HCT116 (cell line): Measurements from ENCODE around the gene HSD3B2. TPM values are rescaled to one million over a fixed set of nuclear protein-coding genes. Genes with fewer than 3 reads are reported as not detected.

Experiments
- ATAC-seq: fragments of 200-7000 bp; cut with Tn5 transposase; 2 replicates; pipeline ENCODE4 v1.9.1; 2020; ENCODE audit warnings: mild to moderate bottlenecking, moderate library complexity
- BruUV-seq: library from RNA; stranded (reverse); fragments of 400-500 nt; replicated peaks from 2 replicates; lab custom pipeline; 2021; lab: Mats Ljungman, UMichigan
- CTCF ChIA-PET: fragments of 300-600 bp; sonication (Branson Sonifier 250); formaldehyde crosslinking; loops from one replicate; lab custom pipeline; 2021; ENCODE audit warnings: antibody characterized with exemption; lab: Charles Lee
- POLR2A ChIA-PET: fragments of 300-600, 350-600 bp; sonication (Branson Sonifier 250); formaldehyde crosslinking; loops from one replicate; lab custom pipeline; 2021; ENCODE audit warnings: antibody characterized with exemption; lab: Charles Lee
- RAD21 ChIA-PET, 2 experiments: fragments of 300-600 bp; sonication (Branson Sonifier 250); formaldehyde crosslinking; loops; one replicate each; lab custom pipeline; 2023; ENCODE audit warnings: low total read pairs in 2 of 2; ENCODE audit not compliant: uncharacterized antibody in 2 of 2, unreplicated experiment in 2 of 2, low non-redundant PET in 1 of 2; lab: Charles Lee
- DNase-seq: peaks from one replicate; pipeline ENCODE4 v3.0.0-alpha.2; 2010; ENCODE audit warnings: low read depth, low spot score
- H2AFZ ChIP-seq: fragments of 200-600 bp; shearing (Covaris generic), sonication (generic); 2 replicates; pipeline ENCODE4 v1.6.1; 2017; ENCODE audit warnings: low read depth, mixed run types, mixed read lengths, antibody characterized with exemption, low read length; ENCODE audit not compliant: poor library complexity, severe bottlenecking
- H3K27ac ChIP-seq: 2 replicates; pipeline ENCODE4 v1.5.1; 2012; ENCODE audit warnings: low read depth, low read length
- H3K27me3 ChIP-seq: fragments of 200-600 bp; sonication (generic); 2 replicates; pipeline ENCODE4 v1.6.1; 2016; ENCODE audit warnings: mixed run types, low read length, mixed read lengths; ENCODE audit not compliant: insufficient read depth
- H3K36me3 ChIP-seq, 2 experiments: fragments of 200-500 bp in 1 of 2; fragments of 200-600 bp in 1 of 2; sonication (Bioruptor generic) in 1 of 2; sonication (generic) in 1 of 2; 2 replicates each; pipeline versions ENCODE4 v1.5.1 to v1.6.1; 2014 to 2016; ENCODE audit warnings: low read length in 2 of 2, inconsistent platforms in 1 of 2, mixed read lengths in 1 of 2, mixed run types in 1 of 2; ENCODE audit not compliant: insufficient read depth in 2 of 2, control insufficient read depth in 1 of 2
- H3K4me1 ChIP-seq, 2 experiments: fragments of 200-600 bp in 1 of 2; sonication (generic) in 1 of 2; 2 replicates each; pipeline versions ENCODE4 v1.5.1 to v1.6.1; 2012 to 2017; ENCODE audit warnings: low read length in 2 of 2, inconsistent platforms in 1 of 2, mild to moderate bottlenecking in 1 of 2, mixed read lengths in 1 of 2, mixed run types in 1 of 2, moderate library complexity in 1 of 2; ENCODE audit not compliant: insufficient read depth in 2 of 2, control insufficient read depth in 1 of 2
- H3K4me2 ChIP-seq: fragments of 200-600 bp; sonication (generic); 2 replicates; pipeline ENCODE4 v1.6.1; 2017; ENCODE audit warnings: mixed run types, low read length, mixed read lengths
- H3K4me3 ChIP-seq, 2 experiments: fragments of 200-600 bp in 1 of 2; sonication (generic) in 1 of 2; replicated peaks in 1 of 2; 2 replicates each; pipeline ENCODE4 v1.5.1; 2011 to 2016; ENCODE audit warnings: low read length in 2 of 2, control low read depth in 1 of 2, low read depth in 1 of 2, mild to moderate bottlenecking in 1 of 2, mixed read lengths in 1 of 2, mixed run types in 1 of 2
- H3K79me2 ChIP-seq: fragments of 200-600 bp; sonication (generic); 2 replicates; pipeline ENCODE4 v1.6.1; 2017; ENCODE audit warnings: mild to moderate bottlenecking, mixed run types, low read length, moderate library complexity, mixed read lengths; ENCODE audit not compliant: insufficient read depth
- H3K9ac ChIP-seq: fragments of 200-600 bp; sonication (generic); 2 replicates; pipeline ENCODE4 v1.6.1; 2016; ENCODE audit warnings: low read length, mixed read lengths
- H3K9me2 ChIP-seq: fragments of 200-600 bp; sonication (generic), shearing (Covaris generic); 2 replicates; pipeline ENCODE4 v1.6.1; 2017; ENCODE audit warnings: mixed run types, mild to moderate bottlenecking, moderate library complexity; ENCODE audit not compliant: insufficient read depth
- H3K9me3 ChIP-seq, 2 experiments: fragments of 200-500 bp in 1 of 2; fragments of 200-600 bp in 1 of 2; sonication (Bioruptor generic) in 1 of 2; sonication (generic) in 1 of 2; 2 replicates each; pipeline ENCODE4 v1.6.1; 2014 to 2017; ENCODE audit warnings: low read length in 2 of 2, mixed read lengths in 2 of 2, inconsistent platforms in 1 of 2, low read depth in 1 of 2, mild to moderate bottlenecking in 1 of 2, mixed run types in 1 of 2, moderate library complexity in 1 of 2; ENCODE audit not compliant: control insufficient read depth in 1 of 2, insufficient read depth in 1 of 2
- H4K20me1 ChIP-seq: fragments of 200-600 bp; sonication (generic), shearing (Covaris generic); 2 replicates; pipeline ENCODE4 v1.6.1; 2017; ENCODE audit warnings: mixed run types, mild to moderate bottlenecking, moderate library complexity; ENCODE audit not compliant: insufficient read depth
- CBX3 ChIP-seq: IDR thresholded peaks from 2 replicates; pipeline ENCODE4 v1.6.1; 2012; ENCODE audit warnings: low read depth
- CEBPB ChIP-seq: IDR thresholded peaks from 2 replicates; pipeline ENCODE4 v1.6.1; 2012; ENCODE audit warnings: low read depth
- EGR1 ChIP-seq: IDR thresholded peaks from 2 replicates; pipeline ENCODE4 v1.6.1; 2012; ENCODE audit warnings: low read depth
- EZH2 ChIP-seq: fragments of 200-600 bp; sonication (generic); IDR thresholded peaks from 2 replicates; pipeline ENCODE4 v1.6.1; 2017; ENCODE audit warnings: antibody characterized with exemption, mixed run types
- EZH2phosphoT487 ChIP-seq: fragments of 200-600 bp; IDR thresholded peaks from 2 replicates; pipeline ENCODE4 v1.6.1; 2018; ENCODE audit warnings: antibody characterized with exemption, borderline replicate concordance
- POLR2A ChIP-seq: IDR thresholded peaks from 2 replicates; pipeline ENCODE4 v1.7.0; 2011; ENCODE audit warnings: borderline replicate concordance; ENCODE audit not compliant: insufficient read depth, insufficient read length; ENCODE audit errors: extremely low read depth
- POLR2AphosphoS5 ChIP-seq: IDR thresholded peaks from 2 replicates; pipeline ENCODE4 v1.6.1; 2011; ENCODE audit warnings: mild to moderate bottlenecking, low read depth, low read length, moderate library complexity
- RAD21 ChIP-seq: IDR thresholded peaks from 2 replicates; pipeline ENCODE4 v1.6.1; 2012; ENCODE audit warnings: low read depth, mild to moderate bottlenecking
- SIN3A ChIP-seq: IDR thresholded peaks from 2 replicates; pipeline ENCODE4 v1.6.1; 2012; ENCODE audit warnings: low read depth
- intact Hi-C: fragments of 100-400 bp; cut with micrococcal nuclease; formaldehyde crosslinking; loops from 2 replicates; pipeline ENCODE4 v1.10.0; 2022
- total RNA-seq: library from RNA; stranded (reverse); gene quantifications from one replicate; pipeline ENCODE4 v1.2.1, GENCODE V29; 2021; ENCODE audit not compliant: unreplicated experiment
- TF ChIP-seq, protein P1 (sequence below): IDR thresholded peaks from 2 replicates; pipeline ENCODE4 v1.6.1; 2012
- TF ChIP-seq, protein P2 (sequence below), 3 experiments: fragments of 200-600 bp in 1 of 3; sonication (generic) in 1 of 3; IDR thresholded peaks in 2 of 3; conservative IDR thresholded peaks in 1 of 3; 2 replicates each; pipeline ENCODE4 v1.5.1; 2012 to 2017; ENCODE audit warnings: low read depth in 2 of 3, low read length in 2 of 3, antibody characterized with exemption in 1 of 3, borderline replicate concordance in 1 of 3, control low read depth in 1 of 3, mild to moderate bottlenecking in 1 of 3, mixed read lengths in 1 of 3, mixed run types in 1 of 3, moderate library complexity in 1 of 3; ENCODE audit not compliant: insufficient read depth in 1 of 3

The HSD3B2 gene
- total RNA-seq, 1 experiment from 2014 or later: 1.4 TPM

DNA sequence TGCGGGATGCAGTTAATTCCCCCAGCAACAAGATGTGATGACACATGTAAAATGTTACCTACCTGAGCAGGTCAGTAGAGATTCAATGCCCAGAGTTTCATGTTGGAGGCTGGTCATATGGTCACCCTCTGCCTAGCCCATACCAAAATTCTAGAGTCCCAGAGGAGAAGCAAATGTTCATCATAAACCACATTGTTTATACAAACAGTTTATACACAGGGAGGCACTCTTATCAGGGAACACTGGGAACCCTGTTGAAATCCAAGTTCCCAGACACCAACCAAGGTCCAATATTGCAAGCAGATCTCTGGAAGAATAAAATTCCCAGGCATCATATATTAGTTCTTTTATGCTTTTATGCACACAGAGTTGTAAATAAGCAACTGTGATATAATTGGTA is 35.8 kb upstream of the HSD3B2 start (continued):
- TF ChIP-seq POLR2A (no peak), EZH2 (no peak)

DNA sequence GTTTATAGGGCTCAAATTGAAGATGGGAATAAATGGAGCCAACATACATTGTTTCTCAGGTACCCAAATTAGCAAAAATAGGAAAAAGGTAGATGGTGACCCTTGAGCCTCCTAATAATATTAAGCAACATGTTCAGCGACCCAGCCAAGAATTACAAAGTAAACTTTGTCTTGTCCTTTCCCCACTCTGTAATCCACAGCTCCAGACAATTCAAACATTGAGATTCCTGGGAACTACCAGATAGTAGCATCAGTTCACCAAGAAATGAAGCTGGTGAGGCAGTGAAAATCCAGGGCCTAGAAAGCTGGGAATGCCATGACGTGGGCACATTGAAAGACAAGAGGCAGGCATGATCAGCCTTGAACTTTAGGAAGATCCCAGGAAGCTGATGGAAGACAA is 34.6 kb upstream of the HSD3B2 start:
- intact Hi-C loops: no loop called here
- Histone ChIP-seq H3K4me2 (no peak overlapping the region), H2AFZ (no peak overlapping the region), H3K9me2 (no peaks in the 10 kb centered on the region), H3K79me2 (no peaks in the 10 kb centered on the region), H3K9me3 (no peaks in the 10 kb centered on the region), H3K9ac (no peak overlapping the region), H4K20me1 (no peaks in the 10 kb centered on the region), H3K4me1 (no peaks in the 10 kb centered on the region), H3K4me3 (no peak overlapping the region), H3K36me3 (no peaks in the 10 kb centered on the region), H3K27me3 (no peaks in the 10 kb centered on the region), H3K27ac (no peak overlapping the region)
- TF ChIP-seq EZH2phosphoT487: no peak
- TF ChIP-seq POLR2AphosphoS5: no peak
- BruUV-seq: no TSS peak
- ChIA-PET CTCF (interaction anchor here (1.1 kb wide), 1 partner anchor 105 kb away, joined by 3 read pairs; no protein-coding TSS in a partner anchor), POLR2A (no interaction called here), RAD21 (no interaction called here)
- DNase-seq (no peak), ATAC-seq (no peak)

DNA sequence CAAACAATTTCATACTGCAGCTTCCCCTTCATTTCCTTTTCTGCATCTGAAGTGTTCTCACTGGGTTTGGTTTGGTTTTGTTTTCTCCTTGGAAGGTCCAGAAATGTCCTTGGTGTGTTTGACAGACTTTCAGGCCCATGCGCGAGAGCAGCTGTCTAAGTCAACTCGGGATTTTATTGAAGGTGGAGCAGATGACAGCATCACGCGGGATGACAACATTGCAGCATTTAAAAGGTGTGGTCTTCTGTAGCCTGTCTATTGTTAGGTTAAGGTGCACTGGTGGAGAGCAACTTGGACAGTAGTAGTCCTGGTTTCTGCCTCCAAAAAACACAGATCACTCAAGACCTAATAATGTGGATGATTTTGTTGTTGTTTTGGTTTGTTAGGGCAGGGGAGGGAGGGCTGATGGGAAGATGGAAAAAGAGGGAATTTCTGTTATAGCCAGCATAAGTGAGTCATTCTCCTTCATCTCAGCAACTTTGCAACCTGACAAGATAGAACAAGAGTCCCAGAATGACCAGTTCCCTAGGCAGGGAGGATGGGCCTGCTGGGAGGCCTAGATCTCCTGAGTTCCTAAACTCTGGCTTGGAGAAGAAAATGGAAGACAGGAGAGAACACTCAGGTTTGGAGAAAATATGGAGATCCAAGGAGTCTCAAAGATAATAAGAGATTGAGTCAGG is 33.8 kb upstream of the HSD3B2 start:
- H3K27ac ChIP-seq: no peak overlapping the region
- BruUV-seq: no TSS peak
- no peak for TF ChIP-seq POLR2AphosphoS5
- TF ChIP-seq SIN3A: no peak
- TF ChIP-seq EGR1: no peak
- TF ChIP-seq CEBPB: no peak
- TF ChIP-seq, protein P1, sequence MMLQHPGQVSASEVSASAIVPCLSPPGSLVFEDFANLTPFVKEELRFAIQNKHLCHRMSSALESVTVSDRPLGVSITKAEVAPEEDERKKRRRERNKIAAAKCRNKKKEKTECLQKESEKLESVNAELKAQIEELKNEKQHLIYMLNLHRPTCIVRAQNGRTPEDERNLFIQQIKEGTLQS: no peak
- no peak for TF ChIP-seq RAD21
- no peak for TF ChIP-seq CBX3
- TF ChIP-seq, protein P2, sequence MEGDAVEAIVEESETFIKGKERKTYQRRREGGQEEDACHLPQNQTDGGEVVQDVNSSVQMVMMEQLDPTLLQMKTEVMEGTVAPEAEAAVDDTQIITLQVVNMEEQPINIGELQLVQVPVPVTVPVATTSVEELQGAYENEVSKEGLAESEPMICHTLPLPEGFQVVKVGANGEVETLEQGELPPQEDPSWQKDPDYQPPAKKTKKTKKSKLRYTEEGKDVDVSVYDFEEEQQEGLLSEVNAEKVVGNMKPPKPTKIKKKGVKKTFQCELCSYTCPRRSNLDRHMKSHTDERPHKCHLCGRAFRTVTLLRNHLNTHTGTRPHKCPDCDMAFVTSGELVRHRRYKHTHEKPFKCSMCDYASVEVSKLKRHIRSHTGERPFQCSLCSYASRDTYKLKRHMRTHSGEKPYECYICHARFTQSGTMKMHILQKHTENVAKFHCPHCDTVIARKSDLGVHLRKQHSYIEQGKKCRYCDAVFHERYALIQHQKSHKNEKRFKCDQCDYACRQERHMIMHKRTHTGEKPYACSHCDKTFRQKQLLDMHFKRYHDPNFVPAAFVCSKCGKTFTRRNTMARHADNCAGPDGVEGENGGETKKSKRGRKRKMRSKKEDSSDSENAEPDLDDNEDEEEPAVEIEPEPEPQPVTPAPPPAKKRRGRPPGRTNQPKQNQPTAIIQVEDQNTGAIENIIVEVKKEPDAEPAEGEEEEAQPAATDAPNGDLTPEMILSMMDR (IDR thresholded peaks at IDR 0.05 in 2 of 3, conservative IDR thresholded peaks at IDR 0.05 in 1 of 3; ENCODE audit: borderline replicate concordance in 1 of 3, insufficient read depth in 1 of 3, low read depth in 2 of 3, low read length in 2 of 3): no peak
- TF ChIP-seq EZH2: no peak
- no peak for TF ChIP-seq POLR2A
- no peak overlapping the region for H3K4me3 ChIP-seq
- H3K79me2 ChIP-seq: no peaks in the 10 kb centered on the region
- ATAC-seq (no peak), DNase-seq (no peak)
- intact Hi-C loops: no loop called here
- ChIA-PET CTCF (interaction anchor here (1.1 kb wide), 1 partner anchor 106 kb away, joined by 3 read pairs; no protein-coding TSS in a partner anchor), POLR2A (no interaction called here), RAD21 (no interaction called here)
- no peaks in the 10 kb centered on the region for H3K9me3 ChIP-seq
- no peaks in the 10 kb centered on the region for H3K4me1 ChIP-seq
- H2AFZ ChIP-seq: no peak overlapping the region
- H3K36me3 ChIP-seq: no peaks in the 10 kb centered on the region
- H3K4me2 ChIP-seq: no peak overlapping the region
- no peaks in the 10 kb centered on the region for H3K27me3 ChIP-seq
- H3K9me2 ChIP-seq: no peaks in the 10 kb centered on the region
- no peaks in the 10 kb centered on the region for H4K20me1 ChIP-seq
- no peak overlapping the region for H3K9ac ChIP-seq
